Adrenal gland (tissue), 12 donors: ENCODE data around the gene METTL16. TPM values are rescaled to one million over a fixed set of nuclear protein-coding genes. Genes with fewer than 3 reads are reported as not detected.
A peak's percentile ranks its signal among the peaks of the same experiment; 100 is the strongest.

Experiments used
- DNase-seq, 7 donors: peaks; one replicate each; pipeline ENCODE4 v3.0.0-alpha.2; 2019 to 2020
- H3K27ac ChIP-seq, 5 donors: fragments of 200-600 bp; sonication (generic) in 4 of 5; 1 replicate in 3 of 5; 2 replicates in 2 of 5; pipeline versions ENCODE4 v1.5.1 to v1.8.0; 2016 to 2020; ENCODE audit warnings: mild to moderate bottlenecking in 1 of 5
- H3K27me3 ChIP-seq: fragments of 200-600 bp; 2 replicates; pipeline ENCODE4 v1.8.0; 2021
- H3K36me3 ChIP-seq, 2 donors: fragments of 200-600 bp; replicated peaks in 1 of 2; 1 replicate in 1 of 2; 2 replicates in 1 of 2; pipeline versions ENCODE4 v1.5.1 to v1.8.0; 2018 to 2022
- H3K4me1 ChIP-seq, 2 donors: fragments of 200-600 bp; replicated peaks in 1 of 2; 1 replicate in 1 of 2; 2 replicates in 1 of 2; pipeline versions ENCODE4 v1.5.1 to v1.8.0; 2018 to 2021
- H3K4me3 ChIP-seq, 4 donors: fragments of 200-600 bp; sonication (generic) in 3 of 4; one replicate each; pipeline ENCODE4 v1.5.1; 2016 to 2018
- H3K9me3 ChIP-seq, 3 donors: fragments of 200-600 bp; sonication (generic) in 1 of 3; replicated peaks in 1 of 3; 1 replicate in 2 of 3; 2 replicates in 1 of 3; pipeline versions ENCODE4 v1.5.1 to v1.8.0; 2016 to 2021
- POLR2A ChIP-seq, 2 donors: fragments of 450-650 bp; IDR thresholded peaks; one replicate each; pipeline ENCODE4 v1.6.1; 2017; ENCODE audit warnings: antibody characterized with exemption in 2 of 2, mild to moderate bottlenecking in 2 of 2, moderate library complexity in 1 of 2
- WGBS, 4 donors: extraction: QIAGEN DNeasy Blood & Tissue Kit in 2 of 4; methylation state at CpG; one replicate each; pipeline versions ENCODE4 v1.1.5 to v1.1.7; 2013 to 2017; 5-methylcytosine and 5-hydroxymethylcytosine counted together
- intact Hi-C, 2 donors: fragments of 100-400 bp; cut with DNase I; formaldehyde crosslinking; loops; one replicate each; pipeline versions ENCODE4 v1.14.1 to v1.15.0; 2022 to 2023
- polyA plus RNA-seq, 3 donors: library from polyadenylated mRNA; stranded (reverse); fragments of 200-250 nt in 2 of 3; fragments of 350-450 nt in 1 of 3; fragmentation: Illumina TruSeq in 1 of 3; extraction: RNeasy Lipid Tissue Mini Kit (QIAGEN cat#74804) in 1 of 3; gene quantifications; one replicate each; pipeline ENCODE4 v1.2.3, GENCODE V29; 2013 to 2014
- total RNA-seq, 9 donors: library from RNA; depleted of rRNA in 4 of 9; stranded (reverse); fragments of >200 nt in 4 of 9; fragments of 120-200 nt in 1 of 9; fragmentation: NEBNext Ultra II Directional in 1 of 9; extraction: Animal tissue kit (Norgen Biotek cat#: 25700) in 1 of 9; gene quantifications; one replicate each; pipeline versions ENCODE4 v1.1.0 to v1.2.4, GENCODE V29; 2013 to 2023
- TF ChIP-seq, protein P1 (sequence below), 6 experiments: fragments of 450-650 bp in 4 of 6; fragments of 200-600 bp in 2 of 6; sonication (generic) in 1 of 6; IDR thresholded peaks; 1 replicate in 5 of 6; 2 replicates in 1 of 6; pipeline versions ENCODE4 v1.5.1 to v1.8.0; 2016 to 2021; ENCODE audit warnings: antibody characterized with exemption in 6 of 6, mild to moderate bottlenecking in 2 of 6, moderate library complexity in 1 of 6
- donor health status: healthy with polysubstance abuse.
- donor health status: Bipolar disorder and iron deficiency.
- donor health status: DM: yes; HTN: yes; CAD: no.
- donor health status: DM: no; HTN: no; CAD: no.
- donor health status: DM: no; HTN: no; CAD: no.
- donor health status: DM: yes; HTN: yes; CAD: no.

METTL16 gene
- total and polyA plus RNA-seq, 12 donors: 15.3 to 94.7 (median 33.2) TPM

- TF ChIP-seq POLR2A (IDR thresholded peaks at IDR 0.05): no peak
- TF ChIP-seq, protein P1, sequence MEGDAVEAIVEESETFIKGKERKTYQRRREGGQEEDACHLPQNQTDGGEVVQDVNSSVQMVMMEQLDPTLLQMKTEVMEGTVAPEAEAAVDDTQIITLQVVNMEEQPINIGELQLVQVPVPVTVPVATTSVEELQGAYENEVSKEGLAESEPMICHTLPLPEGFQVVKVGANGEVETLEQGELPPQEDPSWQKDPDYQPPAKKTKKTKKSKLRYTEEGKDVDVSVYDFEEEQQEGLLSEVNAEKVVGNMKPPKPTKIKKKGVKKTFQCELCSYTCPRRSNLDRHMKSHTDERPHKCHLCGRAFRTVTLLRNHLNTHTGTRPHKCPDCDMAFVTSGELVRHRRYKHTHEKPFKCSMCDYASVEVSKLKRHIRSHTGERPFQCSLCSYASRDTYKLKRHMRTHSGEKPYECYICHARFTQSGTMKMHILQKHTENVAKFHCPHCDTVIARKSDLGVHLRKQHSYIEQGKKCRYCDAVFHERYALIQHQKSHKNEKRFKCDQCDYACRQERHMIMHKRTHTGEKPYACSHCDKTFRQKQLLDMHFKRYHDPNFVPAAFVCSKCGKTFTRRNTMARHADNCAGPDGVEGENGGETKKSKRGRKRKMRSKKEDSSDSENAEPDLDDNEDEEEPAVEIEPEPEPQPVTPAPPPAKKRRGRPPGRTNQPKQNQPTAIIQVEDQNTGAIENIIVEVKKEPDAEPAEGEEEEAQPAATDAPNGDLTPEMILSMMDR (IDR thresholded peaks at IDR 0.05): no peak
- no peaks in the 10 kb centered on the region for H3K27me3 ChIP-seq
- peak overlapping the region in 1 of 5 donors; percentile 32 for H3K27ac ChIP-seq
- H3K36me3 ChIP-seq: peaks cover 0 to 20% of the 10 kb centered on the region in 2 donors
- 63 to 82% (median 75%) methylated on average over 5 to 16 of the region's 16 CpGs for WGBS, 4 donors
- no peaks in the 10 kb centered on the region for H3K9me3 ChIP-seq
- intact Hi-C loops: loop anchor here in 1 of 2 donors (2.0 kb wide), 1 partner anchor 36 kb away; no protein-coding TSS in a partner anchor
- no peak for DNase-seq
- no peak overlapping the region for H3K4me3 ChIP-seq
- H3K4me1 ChIP-seq: peaks cover 0 to 20% of the 10 kb centered on the region in 2 donors
These were observed 131.3 kb downstream of the METTL16 start for GRCh38 chr17:2380226-2380922.

DNA sequence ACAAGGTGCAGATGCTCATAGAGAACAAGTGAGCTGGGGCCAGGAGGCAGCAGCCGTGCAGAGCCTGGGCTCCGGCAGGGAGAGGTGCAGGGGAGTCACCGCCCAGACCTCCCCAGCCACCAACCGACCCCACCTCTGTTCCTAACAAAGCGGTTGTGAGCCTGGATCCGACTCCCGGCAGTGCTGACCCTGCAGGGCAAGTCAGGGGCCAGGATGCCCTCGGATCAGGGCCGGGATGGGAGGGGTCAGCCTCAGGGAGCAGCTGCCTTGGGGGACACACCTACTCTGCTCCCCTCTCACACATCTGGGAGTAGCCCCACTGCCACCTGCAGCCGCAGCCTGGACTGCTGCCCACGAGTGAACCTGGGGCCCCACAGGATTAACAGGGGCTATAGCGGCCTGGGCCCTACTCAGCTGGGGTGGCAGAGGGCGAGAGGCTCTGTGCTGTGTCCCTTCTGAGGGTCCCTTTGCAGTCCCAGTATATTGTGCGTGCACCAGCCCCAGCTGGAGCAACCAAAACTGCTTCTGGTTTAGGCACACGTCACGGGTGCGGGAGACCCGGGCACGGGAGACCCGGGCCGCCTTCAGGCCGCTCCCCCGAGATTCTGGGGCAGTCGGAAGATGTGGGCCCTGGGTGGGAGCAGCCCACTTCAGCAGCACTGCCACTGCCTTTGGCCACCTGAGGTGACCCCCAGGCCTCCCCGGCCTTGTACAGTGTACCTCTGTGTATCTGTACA, 132.0 kb downstream of the METTL16 start:
- H3K27me3 ChIP-seq: no peaks in the 10 kb centered on the region
- no peak for TF ChIP-seq POLR2A (IDR thresholded peaks at IDR 0.05)
- TF ChIP-seq, protein P1 (IDR thresholded peaks at IDR 0.05): no peak
- 64 to 88% (median 87%) methylated on average over 6 to 25 of the region's 25 CpGs; no CpG with 5 or more reads in 1 of the 4 donors for WGBS, 4 donors
- no peaks in the 10 kb centered on the region for H3K9me3 ChIP-seq
- H3K4me3 ChIP-seq: no peak overlapping the region
- peaks cover 0 to 13% of the 10 kb centered on the region in 2 donors for H3K4me1 ChIP-seq
- H3K27ac ChIP-seq: no peak overlapping the region
- H3K36me3 ChIP-seq: peaks cover 0 to 25% of the 10 kb centered on the region in 2 donors
- no peak for DNase-seq
- intact Hi-C loops: loop anchor here in 1 of 2 donors (2.0 kb wide), 1 partner anchor 37 kb away; no protein-coding TSS in a partner anchor

GRCh38 chr17:2378905-2379304, 132.8 kb downstream of the METTL16 start:
- no peak for DNase-seq
- intact Hi-C loops: no loop called here
- WGBS, 4 donors: 80 to 94% (median 90%) methylated on average over 3 to 11 of the region's 11 CpGs
- Histone ChIP-seq H3K9me3 (no peaks in the 10 kb centered on the region), H3K36me3 (peaks cover 0 to 25% of the 10 kb centered on the region in 2 donors), H3K27ac (no peak overlapping the region), H3K4me3 (no peak overlapping the region), H3K4me1 (peaks cover 0 to 13% of the 10 kb centered on the region in 2 donors), H3K27me3 (no peaks in the 10 kb centered on the region)
- TF ChIP-seq, protein P1 (IDR thresholded peaks at IDR 0.05): no peak
- TF ChIP-seq POLR2A (IDR thresholded peaks at IDR 0.05): no peak

GRCh38 chr17:2377659-2378058, 134.0 kb downstream of the METTL16 start:
- no peak for DNase-seq
- Histone ChIP-seq H3K27me3 (no peaks in the 10 kb centered on the region), H3K27ac (no peak overlapping the region), H3K4me3 (no peak overlapping the region), H3K36me3 (peaks cover 0 to 32% of the 10 kb centered on the region in 2 donors), H3K9me3 (no peaks in the 10 kb centered on the region), H3K4me1 (peaks cover 0 to 4% of the 10 kb centered on the region in 2 donors)
- no peak for TF ChIP-seq POLR2A (IDR thresholded peaks at IDR 0.05)
- TF ChIP-seq, protein P1 (IDR thresholded peaks at IDR 0.05): no peak
- intact Hi-C loops: no loop called here
- 92 to 97% (median 95%) methylated on average over 5 to 10 of the region's 10 CpGs for WGBS, 4 donors
